Measurements from ENCODE around the gene PKMYT1. TPM values are rescaled to one million over a fixed set of nuclear protein-coding genes. Genes with fewer than 3 reads are reported as not detected.

The PKMYT1 gene
- total and polyA plus RNA-seq, 9 of the 15 experiments (the other 6 are each of a cell fraction or from before 2014, with no cell fraction given): 8.7 to 201 (median 37.8) TPM

DNA sequence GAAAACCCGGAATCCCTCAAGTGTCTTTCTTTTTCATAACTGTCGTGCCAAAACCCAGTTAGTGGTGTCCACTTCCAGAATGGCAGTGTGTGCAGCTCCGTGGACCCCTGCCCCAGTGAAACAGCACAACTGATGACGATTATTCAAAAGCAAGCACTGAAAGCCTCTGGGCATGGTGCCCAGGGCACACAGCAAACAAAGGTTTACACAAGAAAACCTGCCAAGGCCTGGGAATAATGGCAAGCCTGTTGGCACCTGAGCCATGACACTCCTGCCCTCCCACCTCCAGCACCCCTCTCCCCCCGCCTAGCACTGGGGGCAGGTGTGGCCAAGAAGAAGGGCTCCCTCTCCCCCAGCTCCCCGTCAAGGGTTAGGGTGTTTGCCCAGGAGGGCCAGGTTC, 2.8 kb downstream of the PKMYT1 start:
- in situ Hi-C loops (cut with MboI): no loop called here
- TF ChIP-seq POLR2A (conservative IDR thresholded peaks at IDR 0.05) (0 out of 2 replicates have a peak, but pooled peaks have one; percentile 29), MYBL2 (IDR thresholded peaks at IDR 0.05; ENCODE audit: low read depth) (no peak), MYBL2 (CRISPR knock-in tag; IDR thresholded peaks at IDR 0.05; ENCODE audit: borderline replicate concordance) (no peak)
- TF ChIP-seq, protein P1, sequence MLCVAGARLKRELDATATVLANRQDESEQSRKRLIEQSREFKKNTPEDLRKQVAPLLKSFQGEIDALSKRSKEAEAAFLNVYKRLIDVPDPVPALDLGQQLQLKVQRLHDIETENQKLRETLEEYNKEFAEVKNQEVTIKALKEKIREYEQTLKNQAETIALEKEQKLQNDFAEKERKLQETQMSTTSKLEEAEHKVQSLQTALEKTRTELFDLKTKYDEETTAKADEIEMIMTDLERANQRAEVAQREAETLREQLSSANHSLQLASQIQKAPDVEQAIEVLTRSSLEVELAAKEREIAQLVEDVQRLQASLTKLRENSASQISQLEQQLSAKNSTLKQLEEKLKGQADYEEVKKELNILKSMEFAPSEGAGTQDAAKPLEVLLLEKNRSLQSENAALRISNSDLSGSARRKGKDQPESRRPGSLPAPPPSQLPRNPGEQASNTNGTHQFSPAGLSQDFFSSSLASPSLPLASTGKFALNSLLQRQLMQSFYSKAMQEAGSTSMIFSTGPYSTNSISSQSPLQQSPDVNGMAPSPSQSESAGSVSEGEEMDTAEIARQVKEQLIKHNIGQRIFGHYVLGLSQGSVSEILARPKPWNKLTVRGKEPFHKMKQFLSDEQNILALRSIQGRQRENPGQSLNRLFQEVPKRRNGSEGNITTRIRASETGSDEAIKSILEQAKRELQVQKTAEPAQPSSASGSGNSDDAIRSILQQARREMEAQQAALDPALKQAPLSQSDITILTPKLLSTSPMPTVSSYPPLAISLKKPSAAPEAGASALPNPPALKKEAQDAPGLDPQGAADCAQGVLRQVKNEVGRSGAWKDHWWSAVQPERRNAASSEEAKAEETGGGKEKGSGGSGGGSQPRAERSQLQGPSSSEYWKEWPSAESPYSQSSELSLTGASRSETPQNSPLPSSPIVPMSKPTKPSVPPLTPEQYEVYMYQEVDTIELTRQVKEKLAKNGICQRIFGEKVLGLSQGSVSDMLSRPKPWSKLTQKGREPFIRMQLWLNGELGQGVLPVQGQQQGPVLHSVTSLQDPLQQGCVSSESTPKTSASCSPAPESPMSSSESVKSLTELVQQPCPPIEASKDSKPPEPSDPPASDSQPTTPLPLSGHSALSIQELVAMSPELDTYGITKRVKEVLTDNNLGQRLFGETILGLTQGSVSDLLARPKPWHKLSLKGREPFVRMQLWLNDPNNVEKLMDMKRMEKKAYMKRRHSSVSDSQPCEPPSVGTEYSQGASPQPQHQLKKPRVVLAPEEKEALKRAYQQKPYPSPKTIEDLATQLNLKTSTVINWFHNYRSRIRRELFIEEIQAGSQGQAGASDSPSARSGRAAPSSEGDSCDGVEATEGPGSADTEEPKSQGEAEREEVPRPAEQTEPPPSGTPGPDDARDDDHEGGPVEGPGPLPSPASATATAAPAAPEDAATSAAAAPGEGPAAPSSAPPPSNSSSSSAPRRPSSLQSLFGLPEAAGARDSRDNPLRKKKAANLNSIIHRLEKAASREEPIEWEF (CRISPR knock-in tag; IDR thresholded peaks at IDR 0.05): no peak
- Histone ChIP-seq H3K9me1 (ENCODE audit: control insufficient read depth, insufficient read depth, low read length) (no peaks in the 10 kb centered on the region), H3K36me3 (ENCODE audit: control insufficient read depth, insufficient read depth, low read length) (peaks cover 71% of the 10 kb centered on the region; the same call in 2 of the 3 replicates), H3K9me3 (replicated peaks; ENCODE audit: control insufficient read depth, insufficient read depth, low read depth, low read length) (no peaks in the 10 kb centered on the region), H3K4me2 (ENCODE audit: insufficient read depth, low read length) (no peak overlapping the region), H3K4me1 (replicated peaks in 1 of 2; ENCODE audit: control insufficient read depth in 2 of 2, insufficient read depth in 2 of 2, low read length in 2 of 2) (peaks cover 10 to 90% of the 10 kb centered on the region in 2 experiments), H3K4me3 (no peak overlapping the region), H3K27me3 (ENCODE audit: control insufficient read depth in 2 of 2, insufficient read depth in 2 of 2, low read length in 2 of 2) (no peaks in the 10 kb centered on the region), H3K79me2 (ENCODE audit: control insufficient read depth, insufficient read depth, low read length) (peaks cover 47% of the 10 kb centered on the region), H3K27ac (ENCODE audit: extremely low read depth, low read depth, low read length) (no peak overlapping the region), H4K20me1 (replicated peaks; ENCODE audit: control insufficient read depth, insufficient read depth, low read length) (peaks cover 4% of the 10 kb centered on the region), H3K9ac (ENCODE audit: insufficient read depth in 1 of 2, low read depth in 2 of 2, low read length in 2 of 2) (peak overlapping the region in 1 of 2 experiments; percentile 87; a peak in 2 of 4 replicates), H2AFZ (ENCODE audit: low read depth, low read length) (no peak overlapping the region)
- DNase-seq (ENCODE audit: extremely low read depth in 1 of 4, low spot score in 3 of 4) (no peak), ATAC-seq (no peak), FAIRE-seq (no peak)
- intact Hi-C loops (cut with micrococcal nuclease): no loop called here
- BruUV-seq (replicated peaks): no TSS peak
- WGBS (ENCODE audit: insufficient coverage, low coverage, missing lambda C conversion rate): 90% methylated on average over 6 of the region's 6 CpGs
- CTCF ChIA-PET (ENCODE audit: low intra/inter-chr PET ratio): no interaction called here
- POLR2A ChIA-PET: interaction anchor here (0.6 to 1.5 kb wide), 4 partner anchors 8 to 38 kb away, joined by 3 to 6 read pairs (median 3); partner anchors contain the start of gene PAQR4
